Measurements from ENCODE around the gene PI4KA. TPM values are rescaled to one million over a fixed set of nuclear protein-coding genes. Genes with fewer than 3 reads are reported as not detected.

The PI4KA gene
- total RNA-seq, 4 donors from 2014 or later = 42.5 to 81.3 (median 66.1) TPM

DNA sequence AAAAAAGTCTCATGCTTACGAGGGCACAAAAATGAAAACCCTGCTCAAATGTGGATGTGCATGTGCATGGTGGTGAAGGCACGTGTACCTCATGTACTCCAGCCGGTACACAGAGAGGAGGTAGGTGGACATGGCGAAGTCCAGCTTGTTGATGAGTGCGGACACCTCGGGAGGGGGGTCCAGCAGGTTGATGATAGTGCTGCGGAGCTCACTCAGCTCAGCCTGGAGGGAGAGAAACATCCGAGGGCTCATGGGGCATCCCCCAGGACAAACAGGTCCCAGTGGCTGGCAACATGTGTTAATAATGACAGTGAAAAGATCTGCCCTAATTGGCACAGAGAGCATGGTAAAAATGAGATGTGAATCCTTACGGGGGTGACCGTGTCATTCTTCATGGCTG, 93.9 kb downstream of the PI4KA start:
- intact Hi-C loops (cut with DNase I; ENCODE audit: low total_unique reads) = no loop called here
- H3K4me3 ChIP-seq (ENCODE audit: low read depth, poor library complexity, severe bottlenecking) = no peak overlapping the region
- TF ChIP-seq CTCF (IDR thresholded peaks at IDR 0.05) (no peak), POLR2A (IDR thresholded peaks at IDR 0.05) (no peak)
- 92 to 96% methylated on average over 10 of the region's 10 CpGs for WGBS, 2 donors
- no peak for DNase-seq (ENCODE audit: low spot score in 2 of 2)

DNA sequence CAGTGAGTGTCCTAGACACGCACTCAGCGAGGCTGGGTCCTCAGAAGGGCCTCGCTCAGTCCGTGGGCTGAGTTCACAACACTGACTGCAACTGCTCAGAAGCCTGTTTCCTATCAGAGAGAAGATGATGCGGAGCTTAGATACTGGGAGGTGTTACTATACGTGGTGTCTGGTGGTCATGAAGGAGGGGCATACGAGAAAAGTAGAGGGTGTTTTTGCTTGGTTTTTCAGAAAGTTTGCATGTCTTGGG, 94.2 kb downstream of the PI4KA start:
- WGBS, 2 donors = 91 to 92% methylated on average over 7 of the region's 7 CpGs
- intact Hi-C loops (cut with DNase I; ENCODE audit: low total_unique reads) = no loop called here
- TF ChIP-seq POLR2A (IDR thresholded peaks at IDR 0.05) = no peak
- no peak for TF ChIP-seq CTCF (IDR thresholded peaks at IDR 0.05)
- no peak overlapping the region for H3K4me3 ChIP-seq (ENCODE audit: low read depth, poor library complexity, severe bottlenecking)
- DNase-seq (ENCODE audit: low spot score in 2 of 2) = no peak

- H3K4me3 ChIP-seq (ENCODE audit: low read depth, poor library complexity, severe bottlenecking) = no peak overlapping the region
- TF ChIP-seq CTCF (IDR thresholded peaks at IDR 0.05) (no peak), POLR2A (IDR thresholded peaks at IDR 0.05) (no peak)
- 78 to 80% methylated on average over 13 of the region's 13 CpGs for whole genome bisulfite sequencing, 2 donors
- no peak for DNase-seq (ENCODE audit: low spot score in 2 of 2)
- intact Hi-C loops (cut with DNase I; ENCODE audit: low total_unique reads) = no loop called here
These were observed 94.8 kb downstream of the PI4KA start for GRCh38 chr22:20763630-20764470.

DNA sequence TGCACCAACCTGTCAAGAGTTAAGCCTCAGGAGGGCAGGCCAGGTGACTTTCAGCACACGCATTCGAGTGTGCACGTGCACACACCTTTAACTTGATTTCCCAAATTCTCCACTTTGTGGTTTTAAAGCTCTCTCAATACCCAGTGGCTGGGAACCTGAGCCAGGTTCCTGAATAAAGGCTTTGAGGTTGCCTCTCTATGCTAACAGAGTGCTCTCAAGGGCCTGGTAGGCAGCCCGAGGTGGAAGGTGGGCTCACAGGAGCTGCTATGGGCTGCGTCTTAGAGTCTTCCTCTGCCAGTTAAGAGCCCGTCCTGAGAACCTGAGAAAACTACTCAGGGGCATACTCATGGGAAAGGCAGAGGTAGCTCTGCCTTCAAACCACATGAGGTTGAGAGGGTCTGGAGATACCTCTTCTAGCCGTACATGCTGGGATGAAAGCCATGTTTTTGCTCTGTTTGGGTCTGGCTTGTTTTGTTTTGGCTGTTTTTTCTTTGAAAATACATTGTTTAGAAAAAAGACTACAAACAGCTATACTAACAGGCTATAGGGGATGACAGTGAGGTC, 96.3 kb downstream of the PI4KA start:
- TF ChIP-seq POLR2A (IDR thresholded peaks at IDR 0.05) = no peak
- TF ChIP-seq CTCF (IDR thresholded peaks at IDR 0.05) = no peak
- WGBS, 2 donors = 91 to 95% methylated on average over 7 of the region's 7 CpGs
- no peak for DNase-seq (ENCODE audit: low spot score in 2 of 2)
- intact Hi-C loops (cut with DNase I; ENCODE audit: low total_unique reads) = no loop called here
- no peak overlapping the region for H3K4me3 ChIP-seq (ENCODE audit: low read depth, poor library complexity, severe bottlenecking)

DNA sequence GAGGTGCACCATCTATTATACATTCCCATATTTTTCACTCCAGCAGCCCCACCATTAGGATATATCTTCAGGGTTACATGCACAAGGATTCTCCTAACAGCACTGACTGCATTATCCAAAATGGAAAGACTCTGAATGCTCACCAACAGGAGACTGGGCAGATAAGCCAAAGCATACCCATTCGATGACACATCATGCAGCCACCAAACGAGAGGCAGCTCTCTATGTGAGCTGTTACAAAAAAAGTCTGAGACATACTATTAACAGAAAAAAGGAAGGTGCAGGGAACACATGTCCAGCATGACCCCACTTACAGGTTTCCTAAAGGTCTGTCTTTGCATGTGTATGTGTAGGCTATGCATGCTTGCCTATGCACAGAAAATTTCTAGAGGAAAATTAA, 97.1 kb downstream of the PI4KA start:
- WGBS, 2 donors = 81 to 84% methylated on average over 2 of the region's 2 CpGs
- no peak overlapping the region for H3K4me3 ChIP-seq (ENCODE audit: low read depth, poor library complexity, severe bottlenecking)
- intact Hi-C loops (cut with DNase I; ENCODE audit: low total_unique reads) = no loop called here
- DNase-seq (ENCODE audit: low spot score in 2 of 2) = no peak
- TF ChIP-seq CTCF (IDR thresholded peaks at IDR 0.05) = no peak
- TF ChIP-seq POLR2A (IDR thresholded peaks at IDR 0.05) = no peak

- DNase-seq (ENCODE audit: low spot score in 2 of 2) = no peak
- WGBS, 2 donors = 94 to 99% methylated on average over 2 of the region's 2 CpGs
- no peak overlapping the region for H3K4me3 ChIP-seq (ENCODE audit: low read depth, poor library complexity, severe bottlenecking)
- TF ChIP-seq CTCF (IDR thresholded peaks at IDR 0.05) (no peak), POLR2A (IDR thresholded peaks at IDR 0.05) (no peak)
- intact Hi-C loops (cut with DNase I; ENCODE audit: low total_unique reads) = no loop called here
These were observed 98.5 kb downstream of the PI4KA start for GRCh38 chr22:20760084-20760483.
